GM12878 (cell line): ENCODE measurements around the gene CNOT2. TPM values are rescaled to one million over a fixed set of nuclear protein-coding genes. Genes with fewer than 3 reads are reported as not detected.

Experiments
- ATAC-seq: fragments of 200-7000 bp; cut with Tn5 transposase; 3 replicates; pipeline ENCODE4 v1.9.1; 2020; ENCODE audit warnings: mild to moderate bottlenecking, moderate library complexity
- BruUV-seq: library from RNA; stranded (reverse); fragments of 400-500 nt; replicated peaks from 2 replicates; lab custom pipeline; 2021; lab: Mats Ljungman, UMichigan
- CTCF ChIA-PET: fragments of 300-600 bp; sonication (Branson Sonifier 250); formaldehyde crosslinking; extraction: SDS; loops from one replicate; lab custom pipeline; 2021; ENCODE audit warnings: inconsistent platforms; lab: Yijun Ruan, JAX
- POLR2A ChIA-PET: fragments of 350-600 bp; formaldehyde crosslinking; extraction: SDS; loops from one replicate; lab custom pipeline; 2021; ENCODE audit warnings: inconsistent platforms; lab: Charles Lee
- RAD21 ChIA-PET: fragments of 300-600 bp; sonication (Branson Sonifier 250); formaldehyde crosslinking; loops from one replicate; lab custom pipeline; 2023; ENCODE audit warnings: antibody characterized with exemption; ENCODE audit not compliant: unreplicated experiment; lab: Charles Lee
- SMC1A ChIA-PET: fragments of 300-600 bp; sonication (Branson Sonifier 250); formaldehyde crosslinking; loops from one replicate; lab custom pipeline; 2023; ENCODE audit not compliant: unreplicated experiment, uncharacterized antibody; lab: Charles Lee
- DNase-seq: peaks from one replicate; pipeline ENCODE4 v3.0.0-alpha.2; 2011; ENCODE audit warnings: low read depth, low spot score
- FAIRE-seq: peaks from 3 replicates; lab custom pipeline; 2011; peaks lifted over from hg19 to GRCh38; lab: Jason Lieb, UNC
- H2AFZ ChIP-seq: 2 replicates; pipeline ENCODE4 v1.6.0; 2011; ENCODE audit warnings: low read depth, low read length, control low read depth; ENCODE audit not compliant: control insufficient read depth
- H3K27ac ChIP-seq: 2 replicates; pipeline ENCODE4 v1.5.1; 2011; ENCODE audit warnings: control low read depth; ENCODE audit not compliant: control insufficient read depth, insufficient read depth
- H3K27me3 ChIP-seq, 2 experiments: replicated peaks in 1 of 2; 2 replicates each; pipeline versions ENCODE4 v1.6.0 to v1.6.1; 2011; ENCODE audit warnings: low read length in 1 of 2; ENCODE audit not compliant: control insufficient read depth in 2 of 2, insufficient read depth in 2 of 2
- H3K36me3 ChIP-seq, 2 experiments: 2 replicates each; pipeline ENCODE4 v1.5.1; 2011; ENCODE audit warnings: low read length in 1 of 2; ENCODE audit not compliant: control insufficient read depth in 2 of 2, insufficient read depth in 2 of 2
- H3K4me1 ChIP-seq: 2 replicates; pipeline ENCODE4 v1.6.1; 2011; ENCODE audit warnings: mild to moderate bottlenecking, low read length, moderate library complexity, mixed read lengths; ENCODE audit not compliant: control insufficient read depth, insufficient read depth
- H3K4me2 ChIP-seq: 2 replicates; pipeline ENCODE4 v1.6.0; 2011; ENCODE audit warnings: control low read depth; ENCODE audit not compliant: control insufficient read depth, insufficient read depth
- H3K4me3 ChIP-seq: fragments of 200-600 bp; sonication (generic); 2 replicates; pipeline ENCODE4 v1.5.1; 2016
- H3K79me2 ChIP-seq: 2 replicates; pipeline ENCODE4 v1.6.0; 2011; ENCODE audit warnings: low read length; ENCODE audit not compliant: control insufficient read depth, insufficient read depth
- H3K9ac ChIP-seq: 2 replicates; pipeline ENCODE4 v1.8.0; 2011; ENCODE audit warnings: low read length, control low read depth, mixed read lengths; ENCODE audit not compliant: control insufficient read depth, insufficient read depth
- H3K9me3 ChIP-seq: replicated peaks from 3 replicates; pipeline ENCODE4 v1.5.1; 2011; ENCODE audit warnings: mild to moderate bottlenecking, low read length; ENCODE audit not compliant: control insufficient read depth, insufficient read depth
- H4K20me1 ChIP-seq: 2 replicates; pipeline ENCODE4 v1.6.0; 2011; ENCODE audit not compliant: control insufficient read depth, insufficient read depth
- ATF2 ChIP-seq: IDR thresholded peaks from 2 replicates; pipeline ENCODE4 v1.6.1; 2012; ENCODE audit warnings: low read length, inconsistent platforms
- BACH1 ChIP-seq: fragments of 450-650 bp; IDR thresholded peaks from 2 replicates; pipeline ENCODE4 v1.6.1; 2017; ENCODE audit warnings: mild to moderate bottlenecking, borderline replicate concordance
- BCL11A ChIP-seq: IDR thresholded peaks from 2 replicates; pipeline ENCODE4 v1.6.1; 2011; ENCODE audit warnings: low read depth, low read length
- BRCA1 ChIP-seq: IDR thresholded peaks from 2 replicates; pipeline ENCODE4 v1.6.1; 2011; ENCODE audit warnings: low read depth, low read length, improper control_type of control experiment
- CREM ChIP-seq: IDR thresholded peaks from 2 replicates; pipeline ENCODE4 v1.6.1; 2014; ENCODE audit warnings: antibody characterized with exemption, low read depth
- GABPA ChIP-seq: IDR thresholded peaks from 2 replicates; pipeline ENCODE4 v1.6.1; 2014; ENCODE audit warnings: antibody characterized with exemption, low read depth, mild to moderate bottlenecking, inconsistent platforms
- GATAD2B ChIP-seq: fragments of 450-650 bp; conservative IDR thresholded peaks from 2 replicates; pipeline ENCODE4 v1.6.1; 2017; ENCODE audit warnings: low read depth, mild to moderate bottlenecking, moderate library complexity
- IKZF1 ChIP-seq: fragments of 450-650 bp; conservative IDR thresholded peaks from 2 replicates; pipeline ENCODE4 v1.6.1; 2017; ENCODE audit warnings: antibody characterized with exemption, mild to moderate bottlenecking
- MEF2A ChIP-seq: IDR thresholded peaks from 2 replicates; pipeline ENCODE4 v1.6.1; 2011; ENCODE audit warnings: low read depth, mild to moderate bottlenecking, low read length, moderate library complexity; ENCODE audit not compliant: insufficient read depth
- MYB ChIP-seq: fragments of 150-350 bp; IDR thresholded peaks from 2 replicates; pipeline ENCODE4 v1.6.1; 2014; ENCODE audit warnings: mild to moderate bottlenecking, low read depth, low read length, borderline replicate concordance
- NBN ChIP-seq: fragments of 450-650 bp; IDR thresholded peaks from 2 replicates; pipeline ENCODE4 v1.6.1; 2016
- PKNOX1 ChIP-seq: fragments of 450-650 bp; IDR thresholded peaks from 2 replicates; pipeline ENCODE4 v1.6.1; 2016; ENCODE audit warnings: mild to moderate bottlenecking
- POLR2AphosphoS2 ChIP-seq: IDR thresholded peaks from 2 replicates; pipeline ENCODE4 v1.6.1; 2011; ENCODE audit warnings: low read depth, mild to moderate bottlenecking, low read length, improper control_type of control experiment, moderate library complexity
- POLR2AphosphoS5 ChIP-seq: IDR thresholded peaks from 2 replicates; pipeline ENCODE4 v1.6.1; 2011; ENCODE audit warnings: mild to moderate bottlenecking, low read length, inconsistent platforms
- RAD21 ChIP-seq: IDR thresholded peaks from 2 replicates; pipeline ENCODE4 v1.6.1; 2011; ENCODE audit warnings: mild to moderate bottlenecking, low read depth, low read length, moderate library complexity; ENCODE audit not compliant: insufficient read depth
- SPI1 ChIP-seq: IDR thresholded peaks from 2 replicates; pipeline ENCODE4 v1.6.1; 2011; ENCODE audit warnings: low read depth, mild to moderate bottlenecking, low read length, moderate library complexity, borderline replicate concordance; ENCODE audit not compliant: insufficient read depth
- SREBF1 ChIP-seq: IDR thresholded peaks from 2 replicates; pipeline ENCODE4 v1.6.1; 2012; ENCODE audit warnings: mild to moderate bottlenecking, low read length
- TARDBP ChIP-seq: IDR thresholded peaks from 2 replicates; pipeline ENCODE4 v1.6.1; 2016; ENCODE audit warnings: borderline replicate concordance
- TBL1XR1 ChIP-seq: IDR thresholded peaks from 2 replicates; pipeline ENCODE4 v1.6.1; 2012; ENCODE audit warnings: low read depth, low read length, improper control_type of control experiment
- ZBTB40 ChIP-seq: fragments of 450-650 bp; IDR thresholded peaks from 2 replicates; pipeline ENCODE4 v1.6.1; 2016; ENCODE audit warnings: mild to moderate bottlenecking, moderate library complexity, borderline replicate concordance
- WGBS: methylation state at CpG from one replicate; pipeline ENCODE4 v1.1.6; 2016; ENCODE audit warnings: low lambda C conversion rate; ENCODE audit not compliant: insufficient replicate concordance, insufficient coverage; ENCODE audit errors: missing lambda C conversion rate; 5-methylcytosine and 5-hydroxymethylcytosine counted together
- in situ Hi-C: fragments of 300-500 bp; cut with MboI; formaldehyde crosslinking; loops from 9 replicates; pipeline ENCODE4 v1.14.3; 2018; ENCODE audit warnings: mixed read lengths
- intact Hi-C: fragments of 100-400 bp; cut with micrococcal nuclease; formaldehyde crosslinking; loops from one replicate; pipeline ENCODE4 v1.14.2; 2022; ENCODE audit not compliant: unreplicated experiment
- polyA plus RNA-seq, 11 experiments: library from polyadenylated mRNA; depleted of rRNA in 4 of 11; unstranded in 6 of 11; stranded (reverse) in 5 of 11; fragments of >200 nt; fragmentation: Nextera tagmentation in 4 of 11; fragmentation: Illumina TruSeq in 1 of 11; extraction: Ambion mirVana in 4 of 11; extraction: Trizol in 1 of 11; gene quantifications; 1 replicate in 1 of 11; 2 replicates in 10 of 11; pipeline versions ENCODE4 v1.2.1 to v1.2.3, GENCODE V29; 2011 to 2016; ENCODE audit warnings: inconsistent platforms in 2 of 11, missing spikeins in 2 of 11, low read depth in 1 of 11
- total RNA-seq, 4 experiments: library from RNA; depleted of rRNA in 3 of 4; stranded (reverse); fragments of >200 nt in 3 of 4; fragmentation: Illumina TruSeq in 1 of 4; extraction: Trizol in 1 of 4; gene quantifications; 2 replicates each; pipeline versions ENCODE4 v1.2.1 to v1.2.3, GENCODE V29; 2013 to 2021

CNOT2 gene
- total and polyA plus RNA-seq, 10 of the 15 experiments (the other 5 are each of a cell fraction or from before 2014, with no cell fraction given) = 37.9 to 127 (median 82.4) TPM

- Histone ChIP-seq H3K9me3 (no peaks in the 10 kb centered on the region), H3K27ac (peak overlapping the region; percentile 96), H3K79me2 (peaks cover 79% of the 10 kb centered on the region), H3K4me1 (no peaks in the 10 kb centered on the region; the same call in 1 of the 2 replicates), H3K9ac (peak overlapping the region; percentile 96), H3K27me3 (no peaks in the 10 kb centered on the region), H2AFZ (peak overlapping the region; percentile 5; the same call in 1 of the 2 replicates), H3K4me3 (peak overlapping the region; percentile 82), H3K4me2 (peak overlapping the region; percentile 86), H3K36me3 (peaks cover 0 to 3% of the 10 kb centered on the region in 2 experiments; a peak in 1 of 4 replicates), H4K20me1 (no peaks in the 10 kb centered on the region)
- FAIRE-seq = no peak
- DNase-seq = no peak
- no peak for ATAC-seq
- ChIA-PET RAD21 (no interaction called here), POLR2A (interaction anchor here (1.5 kb wide), 1 partner anchor 123 kb away, joined by 3 read pairs; no protein-coding TSS in a partner anchor), CTCF (interaction anchor here (1.3 kb wide), 1 partner anchor 343 kb away, joined by 3 read pairs; no protein-coding TSS in a partner anchor), SMC1A (interaction anchor here (0.8 to 1.1 kb wide), 3 partner anchors 9 to 123 kb away, joined by 3 to 4 read pairs (median 3); no protein-coding TSS in a partner anchor)
- 0% methylated on average over 7 of the region's 7 CpGs for WGBS
- in situ Hi-C loops (loop anchor here (10.0 kb wide), 1 partner anchor 500 kb away; no protein-coding TSS in a partner anchor), intact Hi-C loops (loop anchor here (5.0 to 10.0 kb wide), 2 partner anchors 123 to 500 kb away; partner anchors contain the start of gene KCNMB4)
- BruUV-seq = TSS peak; percentile 53
- no peak for TF ChIP-seq MEF2A
- TF ChIP-seq GATAD2B = no peak
- no peak for TF ChIP-seq CREM
- no peak for TF ChIP-seq BCL11A
- TF ChIP-seq ZBTB40 = peak; percentile 29; the same call in 1 of the 2 replicates
- no peak for TF ChIP-seq IKZF1
- no peak for TF ChIP-seq TARDBP
- TF ChIP-seq PKNOX1 = no peak
- TF ChIP-seq RAD21 = no peak
- no peak for TF ChIP-seq BRCA1
- TF ChIP-seq MYB = no peak
- TF ChIP-seq GABPA = 0 out of 2 replicates have a peak, but pooled peaks have one; percentile 9
- no peak for TF ChIP-seq SREBF1
- TF ChIP-seq ATF2 = 0 out of 2 replicates have a peak, but pooled peaks have one; percentile 25
- no peak for TF ChIP-seq BACH1
- no peak for TF ChIP-seq TBL1XR1
- TF ChIP-seq SPI1 = no peak
- TF ChIP-seq NBN = no peak
- TF ChIP-seq POLR2AphosphoS2 = no peak
- no peak for TF ChIP-seq POLR2AphosphoS5
Measured at GRCh38 chr12:70244409-70244808, 1.2 kb downstream of the CNOT2 start.
